Fibroblast of skin of back (primary cell): ENCODE data around the gene ALB.

Source experiments
- DNase-seq: peaks from one replicate; pipeline ENCODE4 v3.0.0-alpha.2; 2013

ALB gene

GRCh38 chr4:73432169-73433000 lies 28.3 kb downstream of the ALB start:
- DNase-seq, result no peak

- no peak for DNase-seq
Observed at GRCh38 chr4:73433140-73433539, 29.1 kb downstream of the ALB start.

- no peak for DNase-seq
Observed at GRCh38 chr4:73434311-73434710, 30.2 kb downstream of the ALB start.

- no peak for DNase-seq
Observed at GRCh38 chr4:73435984-73436383, 31.9 kb downstream of the ALB start, which contains the start of gene AFP. TSS of gene AFP (plus strand) at chr4:73436221. CDS start at chr4:73436263, 42 bp downstream.

- no peak for DNase-seq
Observed at GRCh38 chr4:73436674-73437557, 32.8 kb downstream of the ALB start.

GRCh38 chr4:73437558-73437956 lies 33.5 kb downstream of the ALB start:
- no peak for DNase-seq

- no peak for DNase-seq
Observed at GRCh38 chr4:73438048-73438447, 34.0 kb downstream of the ALB start.

GRCh38 chr4:73438582-73439215 lies 34.6 kb downstream of the ALB start:
- no peak for DNase-seq

GRCh38 chr4:73439445-73439844 lies 35.4 kb downstream of the ALB start:
- no peak for DNase-seq

- DNase-seq, result no peak
Observed at GRCh38 chr4:73439991-73440390, 35.9 kb downstream of the ALB start.

GRCh38 chr4:73440653-73441052 lies 36.6 kb downstream of the ALB start:
- no peak for DNase-seq

- no peak for DNase-seq
Observed at GRCh38 chr4:73442275-73442674, 38.2 kb downstream of the ALB start.

GRCh38 chr4:73443224-73443623 lies 39.1 kb downstream of the ALB start:
- DNase-seq, result no peak

GRCh38 chr4:73445383-73446335 lies 41.6 kb downstream of the ALB start:
- DNase-seq, result no peak

GRCh38 chr4:73446336-73446938 lies 42.4 kb downstream of the ALB start:
- peak; percentile 56 for DNase-seq

- DNase-seq, result peak; percentile 46
Observed at GRCh38 chr4:73447671-73448070, 43.6 kb downstream of the ALB start.

- DNase-seq, result no peak
Observed at GRCh38 chr4:73448448-73449203, 44.5 kb downstream of the ALB start.

GRCh38 chr4:73450398-73451004 lies 46.4 kb downstream of the ALB start:
- peak; percentile 94 for DNase-seq

- peak; percentile 51 for DNase-seq
Observed at GRCh38 chr4:73451404-73451803, 47.3 kb downstream of the ALB start.
